Gastroesophageal sphincter (tissue), 4 donors: Measurements from ENCODE around the gene IQCM. TPM values are rescaled to one million over a fixed set of nuclear protein-coding genes. Genes with fewer than 3 reads are reported as not detected.

Source experiments
- ATAC-seq: fragments of 150-250 bp; one replicate; pipeline ENCODE4 v1.9.1; 2016; ENCODE audit warnings: mild to moderate bottlenecking, moderate library complexity
- H3K27ac ChIP-seq, 4 donors: fragments of 200-600 bp; sonication (generic) in 3 of 4; 1 replicate in 3 of 4; 2 replicates in 1 of 4; pipeline ENCODE4 v1.5.1; 2016 to 2019
- H3K27me3 ChIP-seq: fragments of 200-600 bp; sonication (generic); one replicate; pipeline ENCODE4 v1.5.1; 2019
- H3K36me3 ChIP-seq, 2 donors: fragments of 200-600 bp; sonication (generic); one replicate each; pipeline ENCODE4 v1.5.1; 2019; ENCODE audit warnings: control low read depth in 1 of 2
- H3K4me1 ChIP-seq, 3 donors: fragments of 200-600 bp; sonication (generic); 1 replicate in 2 of 3; 2 replicates in 1 of 3; pipeline ENCODE4 v1.5.1; 2016 to 2019; ENCODE audit warnings: control low read depth in 2 of 3
- H3K4me3 ChIP-seq, 2 donors: fragments of 200-600 bp; sonication (generic); one replicate each; pipeline ENCODE4 v1.5.1; 2019; ENCODE audit warnings: mild to moderate bottlenecking in 1 of 2, moderate library complexity in 1 of 2
- H3K9me3 ChIP-seq, 3 donors: fragments of 200-600 bp; sonication (generic); one replicate each; pipeline ENCODE4 v1.5.1; 2017 to 2019; ENCODE audit warnings: control low read depth in 2 of 3
- CTCF ChIP-seq, 4 experiments: fragments of 200-600 bp in 2 of 4; fragments of 450-650 bp in 2 of 4; sonication (generic) in 1 of 4; IDR thresholded peaks; one replicate each; pipeline ENCODE4 v1.5.1; 2017 to 2019; ENCODE audit warnings: antibody characterized with exemption in 4 of 4, mild to moderate bottlenecking in 2 of 4, moderate library complexity in 2 of 4
- EP300 ChIP-seq: sonication (generic); formaldehyde crosslinking; IDR thresholded peaks from one replicate; pipeline ENCODE4 v1.6.1; 2017; ENCODE audit warnings: antibody characterized with exemption, mild to moderate bottlenecking
- POLR2A ChIP-seq, 2 donors: fragments of 450-650 bp; IDR thresholded peaks; one replicate each; pipeline ENCODE4 v1.6.1; 2017; ENCODE audit warnings: antibody characterized with exemption in 2 of 2, mild to moderate bottlenecking in 2 of 2, moderate library complexity in 1 of 2
- POLR2AphosphoS5 ChIP-seq: sonication (generic); formaldehyde crosslinking; IDR thresholded peaks from one replicate; pipeline ENCODE4 v1.6.1; 2017; ENCODE audit warnings: antibody characterized with exemption
- WGBS, 2 donors: methylation state at CpG; one replicate each; pipeline ENCODE4 v1.1.5; 2018; ENCODE audit warnings: low coverage in 1 of 2; 5-methylcytosine and 5-hydroxymethylcytosine counted together
- total RNA-seq, 4 donors: library from RNA; depleted of rRNA; stranded (reverse); fragments of >200 nt; gene quantifications; one replicate each; pipeline ENCODE4 v1.1.0, GENCODE V29; 2016

IQCM gene
- total RNA-seq, 4 donors from 2014 or later: not detected

GRCh38 chr4:149328161-149328560 lies 487.5 kb downstream of the IQCM start:
- WGBS, 2 donors: 74 to 76% methylated on average over 3 of the region's 3 CpGs
- Histone ChIP-seq H3K27ac (no peak overlapping the region), H3K36me3 (no peaks in the 10 kb centered on the region), H3K4me3 (no peak overlapping the region), H3K9me3 (no peaks in the 10 kb centered on the region), H3K27me3 (no peaks in the 10 kb centered on the region), H3K4me1 (no peaks in the 10 kb centered on the region)
- ATAC-seq: no peak
- no peak for TF ChIP-seq CTCF (IDR thresholded peaks at IDR 0.05)
- no peak for TF ChIP-seq POLR2A (IDR thresholded peaks at IDR 0.05)
- TF ChIP-seq POLR2AphosphoS5: no peak
- no peak for TF ChIP-seq EP300

GRCh38 chr4:149322203-149322602 lies 493.4 kb downstream of the IQCM start:
- no peak overlapping the region for H3K4me3 ChIP-seq
- H3K9me3 ChIP-seq: no peaks in the 10 kb centered on the region
- H3K4me1 ChIP-seq: no peaks in the 10 kb centered on the region
- no peaks in the 10 kb centered on the region for H3K27me3 ChIP-seq
- ATAC-seq: no peak
- WGBS, 2 donors: 70 to 91% methylated on average over 1 of the region's 1 CpG
- H3K36me3 ChIP-seq: no peaks in the 10 kb centered on the region
- TF ChIP-seq CTCF (IDR thresholded peaks at IDR 0.05) (no peak), EP300 (no peak), POLR2AphosphoS5 (no peak), POLR2A (IDR thresholded peaks at IDR 0.05) (no peak)
- no peak overlapping the region for H3K27ac ChIP-seq

- H3K27me3 ChIP-seq: no peaks in the 10 kb centered on the region
- no peak for TF ChIP-seq CTCF (IDR thresholded peaks at IDR 0.05)
- no peak for TF ChIP-seq EP300
- TF ChIP-seq POLR2A (IDR thresholded peaks at IDR 0.05): no peak
- TF ChIP-seq POLR2AphosphoS5: no peak
- H3K4me1 ChIP-seq: no peaks in the 10 kb centered on the region
- no peak for ATAC-seq
- no peaks in the 10 kb centered on the region for H3K9me3 ChIP-seq
- WGBS, 2 donors: 36 to 50% methylated on average over 1 of the region's 1 CpG
- H3K36me3 ChIP-seq: no peaks in the 10 kb centered on the region
- no peak overlapping the region for H3K27ac ChIP-seq
- no peak overlapping the region for H3K4me3 ChIP-seq
Observed at GRCh38 chr4:149321438-149321837, 494.2 kb downstream of the IQCM start.

- H3K36me3 ChIP-seq: no peaks in the 10 kb centered on the region
- TF ChIP-seq POLR2A (IDR thresholded peaks at IDR 0.05) (no peak), CTCF (IDR thresholded peaks at IDR 0.05) (no peak), POLR2AphosphoS5 (no peak), EP300 (no peak)
- no peaks in the 10 kb centered on the region for H3K9me3 ChIP-seq
- H3K27me3 ChIP-seq: no peaks in the 10 kb centered on the region
- no peak overlapping the region for H3K4me3 ChIP-seq
- no peaks in the 10 kb centered on the region for H3K4me1 ChIP-seq
- ATAC-seq: no peak
- H3K27ac ChIP-seq: no peak overlapping the region
- 60 to 83% methylated on average over 3 to 4 of the region's 4 CpGs for WGBS, 2 donors
Observed at GRCh38 chr4:149311076-149311475, 504.6 kb downstream of the IQCM start.

GRCh38 chr4:149306537-149306936 lies 509.1 kb downstream of the IQCM start:
- Histone ChIP-seq H3K9me3 (no peaks in the 10 kb centered on the region), H3K27ac (no peak overlapping the region), H3K4me1 (no peaks in the 10 kb centered on the region), H3K27me3 (no peaks in the 10 kb centered on the region), H3K4me3 (no peak overlapping the region), H3K36me3 (no peaks in the 10 kb centered on the region)
- no peak for ATAC-seq
- no peak for TF ChIP-seq CTCF (IDR thresholded peaks at IDR 0.05)
- TF ChIP-seq POLR2AphosphoS5: no peak
- TF ChIP-seq EP300: no peak
- TF ChIP-seq POLR2A (IDR thresholded peaks at IDR 0.05): no peak
